GM19395 (cell line): ENCODE measurements around the gene GJA5.

ENCODE experiments used
- ATAC-seq: cut with Tn5 transposase; IDR thresholded peaks from one replicate; pipeline ENCODE4 v1.9.1; 2021; ENCODE audit warnings: mild to moderate bottlenecking, moderate library complexity; ENCODE audit not compliant: unreplicated experiment

The GJA5 gene

DNA sequence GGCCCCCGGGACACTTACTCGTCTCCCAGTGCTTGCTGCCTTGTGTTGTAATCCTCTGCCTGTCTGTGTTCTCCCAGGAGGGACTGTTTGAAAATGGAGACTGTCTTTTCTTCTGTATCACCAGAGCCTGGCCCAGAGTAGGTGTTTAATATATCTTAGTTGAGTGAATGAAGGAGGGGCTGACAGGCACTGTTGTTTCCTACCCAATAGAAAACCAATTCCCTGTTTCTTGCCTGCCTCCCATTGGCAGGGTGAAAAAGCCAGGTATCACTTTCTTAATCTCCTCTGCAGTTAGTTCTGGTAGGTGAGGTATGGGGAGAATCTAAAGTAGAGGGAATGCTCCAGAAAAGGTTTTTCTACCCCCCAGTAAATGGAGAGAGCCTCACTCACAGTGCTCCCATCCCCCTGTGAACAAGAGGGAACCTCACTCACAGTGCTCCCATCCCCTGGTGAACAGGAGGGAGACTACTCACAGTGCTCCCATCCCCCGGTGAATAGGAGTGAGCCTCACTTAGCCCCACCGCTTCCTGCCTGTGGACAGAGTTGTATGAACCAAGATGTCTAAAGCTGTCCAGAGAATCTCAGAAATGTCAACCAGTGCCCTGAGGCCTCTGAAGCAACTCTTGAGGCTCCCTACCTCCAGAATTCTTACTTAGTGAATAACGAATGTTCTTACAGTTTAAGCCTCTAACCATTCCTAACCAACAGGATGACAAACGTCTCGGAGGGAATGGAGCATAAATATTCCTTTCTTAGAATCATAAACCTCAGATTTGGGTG lies at the start of gene GJA5:
GJA5 (minus strand) TSS at position 122 of the 780 bp plus-strand sequence. CDS start 1,364 bp downstream, outside the sequence.
- no peak for ATAC-seq

DNA sequence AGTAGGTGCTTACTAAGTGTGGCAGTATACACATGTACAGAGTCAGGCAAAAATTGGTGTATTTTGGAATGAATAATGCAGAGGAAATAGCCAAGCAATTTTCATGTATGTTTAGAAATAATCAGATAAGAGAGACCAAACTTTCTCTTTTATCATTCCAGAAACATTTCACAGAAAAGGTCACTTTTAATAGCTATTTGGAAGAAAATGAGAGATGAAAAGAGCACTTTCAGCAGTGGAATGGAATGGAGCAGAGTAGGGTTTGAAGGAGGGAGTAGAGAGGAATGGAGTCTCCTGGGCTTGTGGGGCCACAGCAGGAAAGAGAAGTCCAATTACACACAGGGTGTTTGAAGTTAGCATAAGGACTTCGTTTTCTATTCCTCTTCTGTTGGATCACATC lies 48.8 kb upstream of the GJA5 start:
- no peak for ATAC-seq

DNA sequence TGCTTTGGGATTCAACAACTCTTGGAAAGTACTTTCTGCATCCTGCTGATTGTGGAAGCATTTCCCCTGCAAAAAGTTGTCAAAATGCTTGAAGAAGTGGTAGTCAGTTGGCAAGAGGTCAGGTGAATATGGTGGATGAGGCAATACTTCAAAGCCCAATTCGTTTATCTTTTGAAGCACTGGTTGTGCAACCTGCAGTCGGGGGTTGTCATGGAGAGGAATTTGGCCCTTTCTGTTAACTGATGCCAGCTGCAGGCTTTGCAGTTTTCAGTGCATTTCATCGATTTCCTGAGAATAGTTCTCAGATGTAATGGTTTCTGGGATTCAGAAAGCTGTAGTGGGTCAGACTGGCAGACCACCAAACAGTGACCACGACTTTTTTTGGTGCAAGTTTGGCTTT lies 47.6 kb upstream of the GJA5 start:
- no peak for ATAC-seq

DNA sequence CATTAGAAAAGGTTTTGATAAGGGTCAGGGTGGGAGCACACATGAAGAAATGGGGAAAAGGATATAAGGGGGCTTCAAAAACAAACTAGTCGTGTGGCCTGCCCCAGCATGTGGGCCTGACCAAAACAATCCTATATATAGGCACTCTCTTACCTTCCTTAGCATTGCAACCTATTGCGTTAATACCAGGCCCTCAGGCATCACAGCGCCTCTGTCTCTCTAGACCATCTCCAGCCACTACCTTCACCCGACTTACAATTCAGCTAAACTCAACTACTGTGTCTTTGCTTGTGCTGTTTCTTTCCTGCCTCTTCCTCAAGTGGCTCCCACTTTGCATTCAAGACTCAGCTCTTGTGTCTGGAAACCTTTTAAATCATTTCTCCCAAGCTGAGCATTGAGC lies 47.0 kb upstream of the GJA5 start:
- ATAC-seq = no peak

DNA sequence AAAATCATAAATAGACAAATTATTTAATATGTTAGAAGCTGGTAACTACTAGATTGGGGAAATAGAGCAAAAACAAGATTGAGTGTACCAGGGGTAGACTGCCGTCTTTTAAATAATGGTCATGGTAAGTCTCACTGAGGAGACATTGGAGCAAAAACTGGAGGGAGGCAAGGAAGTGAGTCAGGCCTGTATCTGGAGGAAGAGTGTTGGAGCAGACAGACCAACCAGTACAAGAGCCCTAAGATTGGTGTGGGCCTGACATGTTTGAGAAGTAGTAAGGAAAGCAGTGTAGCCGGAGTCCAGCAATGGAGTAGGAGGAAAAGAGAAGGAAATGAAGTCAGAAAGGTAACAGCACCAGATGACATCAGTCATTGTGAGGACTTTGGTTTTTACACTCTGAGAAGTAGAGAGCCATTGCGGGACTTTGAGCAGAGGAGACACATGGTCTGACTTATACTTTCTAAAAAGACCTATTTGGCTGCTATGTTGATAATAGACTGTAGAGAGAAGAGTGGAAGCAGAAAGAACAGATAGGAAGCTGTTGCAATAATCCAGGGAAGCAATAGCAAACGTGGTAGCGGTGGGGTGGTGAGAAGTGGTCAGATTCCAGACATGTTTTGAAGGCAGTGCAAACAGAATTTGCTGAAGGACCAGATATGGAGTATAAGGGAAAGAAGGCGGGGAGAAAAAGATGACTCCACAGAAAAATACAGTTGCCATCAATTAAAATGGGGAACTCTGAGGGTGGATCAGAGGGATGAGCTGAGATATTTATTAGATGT lies 44.7 kb upstream of the GJA5 start:
- ATAC-seq = no peak

DNA sequence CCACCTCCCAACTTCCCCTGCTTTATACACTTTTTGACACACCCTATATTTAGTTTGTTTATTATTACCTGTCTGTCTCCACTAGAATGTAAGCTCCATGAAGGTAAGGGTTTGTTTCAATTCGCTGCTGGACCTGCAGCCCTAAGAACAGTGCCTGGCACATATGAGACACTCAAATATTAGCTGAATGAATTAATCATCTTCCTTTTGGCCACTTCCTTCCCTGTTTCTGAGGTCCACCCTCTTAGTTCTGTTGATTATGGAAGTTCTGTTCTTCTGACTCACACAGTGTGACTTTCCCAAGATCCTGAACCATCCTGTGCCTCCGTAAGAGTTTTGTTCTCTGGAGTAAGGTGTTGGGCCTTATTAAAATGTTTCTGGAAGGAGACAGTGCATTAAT lies 40.4 kb upstream of the GJA5 start:
- ATAC-seq = no peak

DNA sequence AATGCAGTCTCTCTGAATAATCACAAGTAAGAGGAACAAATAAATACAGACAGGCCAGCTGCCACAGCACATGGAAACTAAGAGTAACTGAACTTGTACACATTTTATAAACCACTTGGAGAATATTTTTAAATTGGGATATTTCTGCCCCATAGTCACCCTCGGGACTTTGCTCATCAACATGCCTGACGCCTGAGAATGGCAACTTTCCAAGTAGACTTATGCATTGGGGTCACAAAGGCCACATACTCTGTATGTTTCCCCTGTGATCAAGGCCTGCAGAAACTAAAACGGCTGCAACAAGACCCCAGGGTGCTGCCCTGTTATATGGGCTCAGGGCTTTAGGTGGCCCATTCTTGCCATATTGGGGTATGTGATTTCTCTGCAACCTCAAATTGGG lies 38.3 kb upstream of the GJA5 start:
- ATAC-seq = no peak

DNA sequence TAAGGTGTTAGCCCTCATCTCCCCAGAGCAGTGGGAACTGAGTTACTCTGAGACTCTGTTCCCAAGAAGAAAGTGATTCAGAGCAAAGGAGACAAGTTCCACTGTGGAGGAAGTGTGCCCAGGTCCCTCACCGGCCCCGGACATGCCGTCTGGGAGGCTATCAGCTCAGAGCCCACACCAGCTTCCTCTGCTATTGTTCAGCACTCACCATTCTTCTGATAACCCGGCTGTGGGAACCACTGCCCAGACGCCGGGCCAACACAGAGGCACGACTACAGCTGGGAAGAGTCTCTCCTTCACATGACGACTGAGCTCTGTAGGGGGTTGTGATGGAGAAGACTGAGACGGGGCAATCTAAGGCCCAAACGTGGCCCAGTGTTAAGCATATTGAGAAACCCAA lies 34.2 kb upstream of the GJA5 start:
- no peak for ATAC-seq

DNA sequence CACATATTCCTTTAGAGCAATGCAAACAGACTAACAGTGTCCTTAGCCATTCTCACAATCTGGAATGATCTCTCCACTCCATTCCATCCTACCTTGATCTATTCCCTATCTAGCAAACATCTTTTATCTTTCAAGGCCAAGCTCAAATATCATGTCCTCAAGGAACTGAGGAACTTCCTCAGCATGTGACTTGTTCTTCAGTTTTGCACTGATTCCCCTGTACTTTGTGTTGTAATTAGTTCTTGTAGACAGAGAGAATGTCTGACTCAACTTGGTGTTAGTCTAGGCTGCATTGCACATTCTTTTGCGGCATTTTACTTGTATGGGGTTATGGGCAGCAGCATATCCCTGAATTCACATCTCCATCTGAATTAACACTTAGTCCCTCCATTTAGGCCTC lies 31.5 kb upstream of the GJA5 start:
- no peak for ATAC-seq

DNA sequence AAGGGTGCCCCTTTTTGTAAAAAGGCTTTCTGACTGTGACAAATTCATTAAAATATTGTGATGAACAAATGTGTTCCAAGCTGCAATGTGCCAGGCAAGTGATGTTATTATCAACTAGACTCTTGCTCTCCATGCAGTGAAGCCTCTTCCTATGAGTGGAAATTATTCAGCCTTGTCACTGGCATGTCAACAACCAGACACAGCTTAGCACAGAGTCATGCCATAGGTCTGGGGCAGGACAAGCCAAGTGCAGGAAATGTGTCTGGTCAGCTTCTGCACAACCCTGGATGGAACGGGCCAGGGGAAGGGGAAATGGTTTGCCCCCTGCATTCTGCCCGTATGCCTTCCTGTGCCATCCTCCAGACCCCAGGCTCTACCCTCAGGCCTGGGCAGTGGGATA lies 27.4 kb upstream of the GJA5 start:
- ATAC-seq = no peak

DNA sequence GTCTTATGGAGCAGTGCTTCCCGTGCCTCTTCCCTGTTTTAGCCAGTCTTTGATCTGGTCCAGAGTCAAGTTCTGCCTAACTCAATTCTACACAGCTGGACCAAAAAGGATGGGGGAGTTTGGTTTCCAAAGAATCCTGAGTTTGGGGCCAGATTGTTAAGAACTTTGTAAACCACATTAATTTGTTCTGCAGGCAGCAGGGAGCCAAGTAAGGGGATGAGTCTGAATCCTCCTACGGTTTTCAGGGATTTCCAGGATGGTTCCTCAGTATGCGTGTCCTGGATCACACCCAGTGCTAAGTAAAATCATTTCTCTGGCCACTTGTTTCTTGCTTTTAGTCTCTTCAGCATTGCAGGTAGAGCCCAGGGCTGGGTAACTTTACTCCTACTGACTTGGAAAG lies 26.1 kb upstream of the GJA5 start:
- no peak for ATAC-seq

DNA sequence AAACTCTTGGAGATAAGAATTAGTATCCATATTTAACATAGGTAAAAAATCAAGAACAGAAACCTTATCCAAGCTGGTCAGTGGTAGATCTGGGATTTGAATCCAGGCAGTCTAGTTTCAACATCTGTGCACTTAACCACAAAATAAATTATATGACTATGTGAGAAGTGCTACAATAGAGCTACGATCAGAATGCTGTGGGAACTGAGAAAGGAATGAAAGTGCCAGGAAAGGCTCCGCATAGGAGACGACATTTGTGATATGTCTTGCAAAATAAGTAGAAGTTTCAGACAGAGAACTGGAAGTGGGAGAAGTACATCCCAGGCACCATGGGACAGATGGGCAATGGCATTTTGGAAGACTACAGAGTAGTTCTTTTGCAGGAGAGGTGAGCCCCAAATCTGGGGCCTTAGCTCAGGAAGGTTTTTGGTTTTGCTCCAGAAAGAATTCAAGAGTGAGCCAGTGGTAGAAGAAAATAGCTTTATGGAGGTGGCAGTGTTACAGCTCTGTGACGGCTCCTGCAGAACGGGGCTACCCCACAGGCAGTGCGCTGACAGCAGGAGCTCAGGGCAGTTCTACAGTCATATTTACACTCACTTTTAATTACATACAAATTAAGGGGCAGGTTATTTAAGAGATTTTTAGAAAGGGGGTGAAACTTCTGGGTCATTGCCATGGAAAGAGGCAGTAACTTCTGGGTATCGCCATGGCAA lies 25.5 kb upstream of the GJA5 start:
- ATAC-seq = no peak

DNA sequence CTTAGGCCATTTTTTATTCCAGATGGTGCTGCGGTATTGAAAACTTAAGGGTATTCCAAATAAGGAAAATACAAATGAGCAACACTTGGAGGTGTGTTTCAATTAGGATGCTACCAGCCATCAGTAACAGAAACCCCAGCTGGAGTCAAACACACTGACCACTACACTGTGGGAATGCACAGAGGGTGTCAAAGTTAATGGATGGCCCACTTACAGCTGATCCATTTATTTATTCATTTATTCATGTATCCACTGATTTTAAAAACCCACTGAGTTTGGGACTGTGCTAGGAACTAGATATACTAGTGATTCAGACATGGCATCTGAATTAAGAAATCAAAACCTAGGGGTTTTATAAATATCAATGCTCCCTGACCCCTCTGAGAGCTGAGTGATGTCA lies 24.5 kb upstream of the GJA5 start:
- ATAC-seq = no peak

DNA sequence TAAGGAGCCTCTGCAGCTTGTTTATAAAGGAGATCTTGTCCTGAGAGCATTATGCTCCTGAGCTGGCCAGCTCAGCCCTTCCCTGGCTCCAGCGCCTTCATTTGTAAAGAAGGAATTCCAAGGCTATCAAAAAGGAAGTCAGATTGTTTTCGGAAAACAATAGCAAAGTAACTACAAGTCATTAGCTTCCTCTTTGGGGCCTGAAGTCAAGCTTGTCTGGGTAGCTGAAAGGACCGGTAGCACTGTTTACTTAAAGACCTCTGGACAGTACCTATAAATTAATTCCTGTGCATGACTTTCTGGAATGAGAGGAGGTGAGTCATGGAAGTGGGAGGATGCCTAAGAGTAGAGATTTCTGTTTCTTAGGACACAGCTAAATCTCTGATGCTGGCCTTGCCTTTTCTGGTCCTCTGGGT lies 20.7 kb upstream of the GJA5 start:
- no peak for ATAC-seq

DNA sequence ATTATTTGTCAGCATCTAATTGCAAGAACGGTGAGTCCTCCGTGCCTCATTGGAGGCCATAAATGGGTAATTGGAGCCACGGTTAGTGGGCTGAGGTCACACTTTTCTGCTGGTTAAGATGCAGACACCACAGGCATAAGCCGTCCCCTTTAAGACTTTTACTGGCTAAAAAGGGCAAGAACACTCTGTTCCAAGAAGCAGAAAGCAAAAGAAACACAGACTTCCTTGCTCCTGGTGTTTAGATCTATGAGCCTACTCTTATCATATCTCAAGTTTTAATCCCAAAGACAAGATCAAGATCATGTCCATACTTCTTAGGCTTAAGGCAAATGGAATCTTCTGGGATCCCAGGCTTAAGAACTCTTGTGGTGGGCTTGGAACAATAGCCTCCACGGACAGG lies 17.3 kb upstream of the GJA5 start:
- ATAC-seq = no peak

DNA sequence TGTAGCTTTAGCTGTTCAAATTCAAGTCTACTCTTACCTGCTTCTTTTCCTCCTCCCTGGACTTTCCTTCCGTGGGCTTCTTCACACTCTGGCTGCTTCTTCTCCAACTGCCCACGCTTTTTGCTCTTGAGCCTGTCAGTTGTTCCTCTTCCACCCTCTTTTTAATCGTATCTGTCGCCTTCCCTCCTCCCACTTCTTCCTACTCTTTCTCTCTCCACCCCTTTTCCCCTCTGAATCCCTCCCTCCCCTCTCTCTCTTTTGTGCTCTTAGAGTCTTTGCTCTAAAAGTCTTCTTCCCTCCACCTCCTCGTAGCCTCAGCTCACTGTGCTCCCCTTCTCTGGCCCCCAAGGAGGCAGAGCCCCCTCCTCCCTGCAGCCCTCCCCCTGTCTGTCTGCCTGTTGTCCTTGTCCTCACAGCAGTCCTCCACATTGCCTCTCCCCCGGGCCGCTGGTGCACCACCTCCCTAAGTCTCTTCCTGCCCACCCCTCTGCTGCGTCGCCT lies 12.9 kb upstream of the GJA5 start:
- ATAC-seq = no peak

DNA sequence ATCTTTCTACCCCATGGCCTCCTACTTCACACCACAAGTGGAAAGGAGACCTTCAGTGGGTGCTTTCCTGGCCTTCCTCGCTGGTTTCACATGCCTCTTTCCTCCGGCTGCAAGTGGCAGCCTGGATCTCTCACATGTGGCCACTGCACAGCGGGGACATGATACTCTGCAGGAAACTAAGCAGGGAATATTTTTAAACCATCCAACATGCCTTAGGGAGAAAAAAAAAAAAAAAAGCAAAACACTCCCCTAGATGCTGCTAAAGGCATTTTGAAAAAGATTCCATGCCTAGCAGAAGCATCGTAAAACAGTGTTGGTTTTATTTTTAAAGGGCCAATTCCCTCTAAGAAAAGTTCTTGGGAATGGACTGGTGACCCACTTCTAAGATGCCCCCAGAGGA lies 12.2 kb upstream of the GJA5 start:
- ATAC-seq = no peak

DNA sequence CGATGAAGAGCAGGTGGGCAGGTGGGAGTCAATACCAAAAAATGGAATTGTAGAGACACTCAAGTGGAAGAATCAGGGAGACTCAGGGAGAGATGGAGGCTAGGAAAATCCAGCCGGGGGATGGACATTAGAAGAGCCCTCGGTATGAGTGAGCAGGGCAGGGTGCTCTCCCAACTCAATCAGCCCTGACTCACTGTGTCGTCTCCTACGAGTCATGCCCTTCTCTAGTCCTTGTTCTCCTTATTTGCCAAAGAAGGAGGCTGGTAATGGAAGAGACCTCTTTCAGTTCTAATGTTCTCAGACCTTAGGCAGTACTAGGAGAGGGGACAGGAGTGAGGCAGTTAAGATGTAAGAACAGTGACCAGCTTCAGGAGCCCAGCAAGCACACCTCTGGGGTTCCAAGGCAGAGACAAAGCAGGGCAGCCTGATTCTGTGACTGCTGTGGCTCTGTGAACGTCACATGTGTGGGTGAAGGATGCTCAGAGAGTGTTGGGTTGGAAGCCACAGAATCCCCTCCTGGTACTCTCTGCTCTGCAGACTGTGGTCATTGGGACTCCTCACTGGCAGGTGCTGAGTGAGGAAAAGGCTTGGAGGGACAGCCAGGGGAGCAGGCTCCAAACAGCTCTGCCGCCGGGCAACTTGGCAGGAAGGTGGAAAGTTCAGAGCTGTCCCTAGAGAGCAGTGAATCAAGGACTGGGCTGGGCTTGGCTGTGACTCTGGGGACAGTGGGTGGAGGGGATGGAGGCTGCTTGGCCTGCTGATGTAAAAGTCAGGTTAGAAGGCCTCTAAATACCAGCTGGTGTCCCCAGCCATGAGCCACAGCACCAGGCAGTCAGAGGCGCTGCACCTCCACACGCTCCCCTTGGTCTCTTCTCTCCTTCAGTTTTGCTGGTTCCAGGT lies 11.1 kb upstream of the GJA5 start:
- ATAC-seq = no peak

DNA sequence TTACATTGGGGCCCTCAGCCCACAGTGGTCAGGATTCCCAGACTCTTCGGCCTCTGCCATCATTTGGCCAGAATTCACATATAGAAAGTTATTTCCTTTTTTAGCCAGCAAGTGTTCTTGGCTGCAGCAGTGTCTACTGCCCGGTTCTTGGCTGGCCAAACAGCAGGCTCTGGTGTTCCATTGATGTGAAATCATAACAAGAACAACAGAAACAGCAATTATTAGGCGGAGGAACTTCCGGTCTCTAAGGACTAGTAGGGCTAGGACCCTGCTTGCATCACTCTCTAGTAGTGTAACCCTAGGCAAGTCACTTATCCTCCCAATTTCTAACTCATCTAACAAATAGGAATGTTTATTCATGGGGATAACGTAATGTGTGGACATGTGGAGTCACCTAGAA lies 8.7 kb upstream of the GJA5 start:
- no peak for ATAC-seq

DNA sequence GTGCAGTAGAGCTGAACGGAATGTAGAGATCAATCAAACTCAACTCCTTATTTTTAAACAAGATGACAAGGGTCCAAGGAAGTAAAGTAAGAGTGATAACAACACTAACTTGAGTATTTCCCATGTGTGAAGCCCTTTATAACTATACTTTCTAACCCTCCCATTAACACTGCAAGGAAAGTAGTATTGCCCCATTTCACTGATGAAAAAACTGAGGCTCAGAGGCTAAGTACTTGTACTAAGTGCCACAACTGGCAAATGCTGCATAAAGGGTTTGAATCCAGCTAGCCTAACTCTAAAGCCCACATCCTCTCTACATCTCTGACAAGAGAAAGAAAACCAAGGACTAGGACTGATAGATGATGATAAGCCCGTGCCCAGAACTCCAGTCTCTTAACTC lies 8.2 kb upstream of the GJA5 start:
- ATAC-seq = no peak

DNA sequence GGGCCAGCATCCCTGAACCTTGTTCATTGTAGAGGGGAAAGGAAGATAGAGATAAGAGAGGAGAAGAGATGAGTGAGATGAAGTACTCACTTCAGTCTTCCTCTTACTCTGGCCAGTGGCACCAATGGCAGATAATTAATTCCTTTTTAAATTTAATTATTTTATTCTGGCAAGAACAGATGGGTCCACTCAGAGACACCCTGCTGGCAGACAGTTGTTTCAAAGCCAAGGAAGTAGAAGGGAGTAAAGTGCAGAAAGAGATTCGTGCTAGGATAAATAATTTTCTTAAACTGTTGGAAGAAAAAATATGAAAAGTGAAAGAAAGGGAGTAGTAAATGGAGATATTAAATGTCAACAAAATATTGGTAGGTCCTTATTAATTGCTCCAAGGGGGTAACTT lies 7.7 kb upstream of the GJA5 start:
- no peak for ATAC-seq
